NCI-H345 (cell line): ENCODE data around the gene SH3PXD2A.
"Not testable (repeated sequence)": the region's sequence is repeated elsewhere in the genome, so short reads cannot be mapped to it uniquely, and the experiment has no call there.

Experiments
- DNase-seq: peaks from one replicate; lab custom pipeline; 2025; lab: John Stamatoyannopoulos, UW

SH3PXD2A gene

DNA sequence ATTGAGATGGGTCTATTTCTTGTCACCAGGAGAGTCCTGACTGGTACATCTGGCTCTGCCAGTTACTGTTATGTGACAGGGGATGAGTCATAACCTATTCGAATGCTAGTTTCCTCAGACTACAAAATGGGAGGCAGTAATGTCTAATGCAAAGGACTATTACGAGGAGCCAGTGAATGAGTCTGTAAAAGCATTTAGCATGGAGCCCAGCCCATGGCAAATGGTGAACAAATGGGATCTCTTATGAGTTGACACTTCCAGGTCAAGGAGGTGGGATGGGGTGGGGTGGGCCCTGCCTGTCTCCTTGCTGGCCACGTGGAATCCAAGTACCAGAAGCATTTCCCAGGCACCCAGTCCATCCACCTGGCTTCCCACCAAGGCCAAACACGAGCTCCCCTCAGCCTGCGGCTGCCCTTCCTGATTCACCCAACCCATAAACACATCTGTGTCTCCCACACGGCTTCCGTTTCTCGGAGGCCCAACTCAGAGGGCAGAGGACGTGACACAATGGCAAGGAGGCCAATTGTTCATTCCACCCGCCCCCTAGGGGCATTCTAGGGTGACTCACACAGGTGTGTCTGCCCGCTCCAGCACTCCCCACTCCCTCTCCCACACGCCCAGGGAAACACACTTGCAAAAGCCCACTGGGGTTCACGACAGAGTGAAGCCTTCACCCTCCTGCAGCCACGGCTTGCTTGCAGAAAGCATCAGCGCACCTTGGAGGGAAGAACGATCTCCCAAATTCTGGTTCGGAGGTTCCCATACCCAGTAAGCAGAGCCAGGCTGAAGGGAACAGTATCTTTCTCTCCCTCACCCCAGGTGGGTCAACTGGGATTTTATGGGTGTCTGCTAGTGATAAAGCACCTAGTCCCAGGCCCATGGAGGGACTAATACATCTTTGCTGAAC is 109.8 kb downstream of the SH3PXD2A start:
- no peak for DNase-seq

GRCh38 chr10:103742824-103743223 is 112.6 kb downstream of the SH3PXD2A start:
- no peak for DNase-seq

DNA sequence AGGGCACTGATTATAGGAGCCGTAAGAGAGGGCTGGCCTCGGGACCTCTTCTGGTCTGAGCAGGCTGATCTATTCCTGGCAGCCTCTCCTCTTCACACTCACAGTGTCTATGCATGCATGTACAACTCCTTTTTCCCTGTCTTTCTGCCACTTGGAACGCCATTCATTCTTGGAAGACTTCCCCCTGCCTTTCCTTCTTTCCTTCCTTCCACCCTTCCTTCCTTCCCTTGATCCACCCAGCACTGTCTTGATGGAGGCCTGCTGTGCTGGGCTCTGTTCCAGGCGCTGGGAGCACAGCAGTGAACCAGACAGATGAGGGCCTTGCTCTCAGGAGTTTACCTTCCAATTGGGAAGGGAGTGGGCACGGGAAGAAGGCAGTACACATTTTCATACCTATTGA is 114.8 kb downstream of the SH3PXD2A start:
- no peak for DNase-seq

DNA sequence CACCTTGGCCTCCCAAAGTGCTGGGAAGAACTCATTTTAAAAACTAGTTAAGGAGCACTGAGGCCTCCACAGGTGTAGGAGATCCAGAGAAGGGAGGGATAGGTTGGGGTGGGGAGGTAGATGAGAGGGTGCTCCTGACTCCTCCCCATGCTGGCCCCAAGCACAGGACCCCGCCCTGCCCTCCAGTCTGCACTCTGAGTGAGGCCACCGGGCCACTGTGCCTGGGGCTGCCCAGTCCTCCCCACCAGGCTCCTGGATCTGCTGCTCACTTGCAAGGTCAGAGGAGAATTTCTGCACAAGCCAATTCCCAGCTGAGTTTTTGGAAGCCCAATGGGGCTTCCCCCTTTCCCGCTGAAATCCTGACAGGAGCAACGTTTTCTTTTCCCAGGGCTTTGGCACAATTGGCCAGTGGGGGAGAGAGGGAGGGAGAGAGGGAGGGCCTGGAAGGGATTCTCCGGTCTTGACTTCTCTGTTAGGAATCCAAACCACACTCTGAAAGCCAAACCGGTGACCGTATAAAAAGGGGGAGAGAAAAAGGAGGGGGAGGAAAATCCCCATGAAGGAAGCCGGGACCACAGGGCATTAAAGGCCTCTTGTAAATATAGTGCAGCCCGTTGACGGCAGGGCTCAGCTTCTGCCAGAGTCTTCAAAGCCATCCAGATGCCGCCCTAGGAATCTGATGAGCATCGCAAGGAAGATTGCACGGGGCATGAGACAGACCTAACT is 116.2 kb downstream of the SH3PXD2A start:
- DNase-seq = no peak

DNA sequence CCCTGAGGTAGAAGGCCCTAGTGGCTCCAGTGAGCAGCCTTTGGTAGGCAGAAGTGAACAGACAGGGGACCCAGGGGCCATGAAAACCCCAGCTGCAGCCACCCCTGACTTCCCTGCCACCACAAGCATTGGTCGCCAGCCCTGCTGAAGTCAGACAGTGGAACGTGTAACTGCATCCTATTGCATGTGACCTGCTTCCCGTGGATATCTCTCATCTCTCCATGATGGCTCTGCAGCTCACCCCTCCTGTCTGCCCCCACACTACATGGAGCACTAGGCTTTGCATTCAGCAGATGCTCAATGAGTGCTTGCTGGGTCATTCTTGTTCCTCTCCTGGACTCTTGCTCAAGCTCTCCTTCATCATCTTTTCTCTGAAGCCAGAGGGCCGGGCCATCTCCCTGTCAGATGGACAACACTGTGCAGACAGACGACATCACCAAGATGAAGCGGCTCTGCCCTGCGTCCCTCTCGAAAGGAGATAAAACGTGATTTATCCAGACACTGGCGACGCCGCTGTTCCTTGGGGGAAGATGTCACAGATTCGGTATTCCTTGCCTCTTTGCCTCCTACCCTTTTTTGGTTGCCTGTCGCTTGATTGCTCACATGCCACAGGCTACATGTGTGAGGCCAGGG is 117.5 kb downstream of the SH3PXD2A start:
- DNase-seq = no peak

GRCh38 chr10:103736763-103737162 is 118.6 kb downstream of the SH3PXD2A start:
- no peak for DNase-seq

GRCh38 chr10:103736044-103736443 is 119.3 kb downstream of the SH3PXD2A start:
- no peak for DNase-seq

- DNase-seq = no peak
These were observed 120.6 kb downstream of the SH3PXD2A start for GRCh38 chr10:103734731-103735130.

DNA sequence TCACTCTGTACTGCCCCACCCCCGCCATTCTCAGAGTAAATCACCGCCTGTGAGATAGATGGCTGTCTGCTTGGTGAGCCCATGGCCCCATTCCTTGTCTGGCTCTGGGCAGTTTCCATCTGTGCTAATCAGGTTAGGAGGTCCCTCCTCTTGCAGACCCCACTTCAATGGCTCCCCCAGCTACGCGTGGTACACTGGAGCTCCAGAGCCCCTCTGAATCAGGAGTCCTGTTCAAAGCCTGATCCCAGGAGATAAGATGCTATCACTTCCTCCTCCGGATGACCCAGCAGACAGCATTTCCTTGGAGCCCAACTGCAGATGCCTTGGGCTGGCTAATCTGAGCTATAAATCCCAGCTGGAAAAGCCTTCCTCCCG is 122.3 kb downstream of the SH3PXD2A start:
- no peak for DNase-seq

- no peak for DNase-seq
These were observed 122.9 kb downstream of the SH3PXD2A start for GRCh38 chr10:103732339-103733044.

GRCh38 chr10:103731609-103732270 is 123.6 kb downstream of the SH3PXD2A start:
- DNase-seq = no peak

GRCh38 chr10:103731026-103731425 is 124.3 kb downstream of the SH3PXD2A start:
- DNase-seq = not testable (repeated sequence)

GRCh38 chr10:103729851-103730250 is 125.5 kb downstream of the SH3PXD2A start:
- no peak for DNase-seq

DNA sequence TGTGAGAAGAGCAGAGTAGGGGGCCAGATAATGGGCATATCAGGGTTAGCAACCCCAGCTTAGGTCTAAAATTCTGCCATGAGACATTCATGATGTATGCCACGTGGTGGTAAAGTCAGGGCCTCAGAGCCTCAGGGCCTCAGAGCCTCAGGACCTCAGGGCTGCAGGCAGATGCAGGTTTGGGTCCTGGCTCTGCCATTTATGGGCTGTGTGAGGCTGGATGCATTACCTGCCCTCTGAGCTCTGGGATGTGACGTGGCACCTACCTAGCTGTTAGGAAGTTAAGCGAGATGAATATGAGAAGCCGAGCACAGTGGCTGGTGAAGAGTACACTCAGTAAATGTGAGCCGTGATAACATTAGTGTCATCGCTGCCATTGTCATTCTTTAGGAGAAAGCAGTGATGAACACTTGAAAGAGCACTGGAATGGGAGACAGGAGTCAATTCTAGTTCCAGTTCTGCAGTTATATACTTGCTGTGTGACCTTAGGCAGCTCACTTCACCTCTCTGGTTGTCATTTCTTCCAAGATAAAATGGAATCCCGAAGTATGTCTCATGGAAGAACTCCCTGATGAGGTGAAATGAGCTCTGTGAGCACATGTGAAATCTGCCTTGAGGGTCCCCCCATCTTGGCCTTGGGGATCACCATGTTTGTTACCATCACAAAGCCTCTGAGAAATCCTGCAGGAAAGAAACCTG is 127.2 kb downstream of the SH3PXD2A start:
- no peak for DNase-seq

- no peak for DNase-seq
These were observed 127.8 kb downstream of the SH3PXD2A start for GRCh38 chr10:103727546-103727963.

GRCh38 chr10:103726637-103727036 is 128.7 kb downstream of the SH3PXD2A start:
- DNase-seq = no peak

DNA sequence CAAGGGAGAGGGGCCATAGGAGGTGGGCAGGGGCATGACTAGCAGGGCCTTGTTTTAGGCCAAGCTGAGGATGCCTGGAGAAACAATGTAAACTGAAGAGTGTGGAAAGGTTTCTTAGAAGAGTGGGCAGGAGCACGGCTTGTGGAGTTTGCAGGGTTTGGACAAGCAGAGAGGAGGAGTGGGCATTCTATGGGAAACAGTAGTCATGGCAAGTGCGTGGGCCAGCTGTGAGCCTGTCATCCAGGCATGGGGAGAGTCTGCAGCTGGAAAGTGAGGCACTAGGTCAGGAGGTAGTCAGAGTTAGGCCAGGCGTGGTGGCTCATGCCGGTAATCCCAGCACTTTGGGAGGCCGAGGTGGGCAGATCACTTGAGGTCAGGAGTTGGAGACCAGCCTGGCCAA is 130.1 kb downstream of the SH3PXD2A start:
- no peak for DNase-seq

DNA sequence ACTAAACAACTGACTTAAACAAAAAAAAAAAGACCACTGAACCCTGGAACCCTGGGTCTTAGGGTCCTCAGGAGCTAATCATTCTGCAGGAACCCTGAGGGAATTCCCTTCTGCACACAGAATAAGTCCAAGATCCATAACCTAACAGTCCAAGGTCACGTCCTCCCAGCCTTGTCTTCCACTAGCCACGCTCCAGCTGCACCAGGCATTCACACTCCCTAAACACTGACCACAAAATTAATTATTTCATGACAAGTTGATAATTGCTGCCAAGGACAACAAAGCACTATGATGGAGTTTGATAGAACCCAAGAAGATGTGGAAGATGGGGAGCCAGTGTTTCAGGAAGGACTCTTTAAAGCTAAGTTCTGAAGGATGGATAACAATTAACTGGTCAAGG is 130.6 kb downstream of the SH3PXD2A start:
- no peak for DNase-seq

GRCh38 chr10:103724074-103724473 is 131.3 kb downstream of the SH3PXD2A start:
- no peak for DNase-seq

DNA sequence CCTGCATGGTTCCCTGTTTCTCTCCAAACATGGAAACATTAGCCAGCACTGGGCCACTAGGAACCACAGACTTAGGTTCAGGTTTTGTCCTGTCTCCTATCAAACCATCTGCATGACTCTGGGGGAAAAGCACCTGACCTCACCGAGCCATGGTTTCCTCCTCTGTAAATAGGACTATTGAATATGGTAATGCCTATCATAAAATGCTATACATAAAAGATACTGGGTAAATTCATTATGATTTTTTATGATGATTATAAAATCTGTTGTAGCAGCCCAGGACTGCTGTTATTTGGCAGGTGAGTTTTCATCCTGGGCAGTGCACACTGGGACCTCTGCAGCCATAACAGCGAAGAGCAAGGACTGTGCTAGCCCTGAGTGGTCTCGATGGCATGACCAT is 131.8 kb downstream of the SH3PXD2A start:
- no peak for DNase-seq

- no peak for DNase-seq
These were observed 132.7 kb downstream of the SH3PXD2A start for GRCh38 chr10:103722632-103723031.
